HepG2 (cell line): ENCODE data around the gene IFNLR1. TPM values are rescaled to one million over a fixed set of nuclear protein-coding genes. Genes with fewer than 3 reads are reported as not detected.

ENCODE experiments used
- AGO2 ChIP-seq: fragments of 200-400 bp; formaldehyde crosslinking; optimal IDR thresholded peaks from 2 replicates; pipeline ENCODE3; 2017; ENCODE audit warnings: mild to moderate bottlenecking, low read depth, low read length, moderate library complexity
- ARNTL ChIP-seq: sonication (generic); formaldehyde crosslinking; IDR thresholded peaks from 2 replicates; pipeline ENCODE4 v1.4.0; 2020; ENCODE audit warnings: mild to moderate bottlenecking, missing genetic modification reagents
- FOSL1 ChIP-seq: sonication (generic); formaldehyde crosslinking; IDR thresholded peaks from 2 replicates; pipeline ENCODE4 v1.9.0; 2021; ENCODE audit warnings: missing genetic modification reagents, borderline replicate concordance
- FOXC1 ChIP-seq: sonication (generic); formaldehyde crosslinking; IDR thresholded peaks from 2 replicates; pipeline ENCODE4 v1.8.0; 2022; ENCODE audit warnings: mild to moderate bottlenecking, missing genetic modification reagents, borderline replicate concordance
- MIER2 ChIP-seq: IDR thresholded peaks from 2 replicates; pipeline ENCODE4 v1.6.1; 2016; ENCODE audit warnings: missing biosample characterization, missing genetic modification reagents
- SKI ChIP-seq: fragments of 450-650 bp; IDR thresholded peaks from one replicate; pipeline ENCODE4 v1.6.1; 2018; ENCODE audit warnings: mild to moderate bottlenecking; ENCODE audit not compliant: partially characterized antibody
- SNRNP70 ChIP-seq: fragments of 200-400 bp; formaldehyde crosslinking; IDR thresholded peaks from 2 replicates; pipeline ENCODE4 v1.6.1; 2017; ENCODE audit warnings: mild to moderate bottlenecking, low read depth, low read length, moderate library complexity
- TP53 ChIP-seq: sonication (generic); formaldehyde crosslinking; conservative IDR thresholded peaks from 2 replicates; pipeline ENCODE4 v1.4.0; 2020; ENCODE audit warnings: missing genetic modification reagents
- ZBTB42 ChIP-seq: sonication (generic); formaldehyde crosslinking; IDR thresholded peaks from 2 replicates; pipeline ENCODE4 v1.5.0; 2020; ENCODE audit warnings: mild to moderate bottlenecking, missing genetic modification reagents
- ZKSCAN5 ChIP-seq: sonication (generic); formaldehyde crosslinking; IDR thresholded peaks from 2 replicates; pipeline ENCODE4 v1.5.1; 2020; ENCODE audit warnings: mild to moderate bottlenecking, missing genetic modification reagents
- ZMYM4 ChIP-seq: sonication (generic); formaldehyde crosslinking; IDR thresholded peaks from 2 replicates; pipeline ENCODE4 v1.8.1; 2023; ENCODE audit warnings: mild to moderate bottlenecking, missing genetic modification reagents
- ZNF205 ChIP-seq: IDR thresholded peaks from 2 replicates; pipeline ENCODE4 v1.6.1; 2018; ENCODE audit warnings: missing biosample characterization, missing genetic modification reagents
- ZNF296 ChIP-seq: sonication (generic); formaldehyde crosslinking; conservative IDR thresholded peaks from 2 replicates; pipeline ENCODE4 v1.5.0; 2020; ENCODE audit warnings: mild to moderate bottlenecking, missing genetic modification reagents
- ZNF446 ChIP-seq: sonication (generic); formaldehyde crosslinking; IDR thresholded peaks from 2 replicates; pipeline ENCODE4 v1.5.0; 2020; ENCODE audit warnings: mild to moderate bottlenecking, missing genetic modification reagents
- ZNF615 ChIP-seq: sonication (generic); formaldehyde crosslinking; IDR thresholded peaks from 2 replicates; pipeline ENCODE4 v1.5.0; 2020; ENCODE audit warnings: mild to moderate bottlenecking, missing genetic modification reagents, borderline replicate concordance
- ZNF619 ChIP-seq: sonication (generic); formaldehyde crosslinking; IDR thresholded peaks from 2 replicates; pipeline ENCODE4 v1.4.0; 2020; ENCODE audit warnings: mild to moderate bottlenecking, missing genetic modification reagents
- ZNF672 ChIP-seq: sonication (generic); formaldehyde crosslinking; IDR thresholded peaks from 2 replicates; pipeline ENCODE4 v1.8.1; 2022; ENCODE audit warnings: missing genetic modification reagents
- polyA plus RNA-seq, 8 experiments: library from polyadenylated mRNA; depleted of rRNA in 3 of 8; stranded (reverse) in 7 of 8; unstranded in 1 of 8; fragments of >200 nt; fragmentation: Illumina TruSeq in 4 of 8; extraction: Trizol in 4 of 8; gene quantifications; 2 replicates each; pipeline versions ENCODE4 v1.2.1 to v1.2.3, GENCODE V29; 2011 to 2016; ENCODE audit warnings: low read depth in 4 of 8, missing spikeins in 1 of 8, mixed read lengths in 1 of 8; ENCODE audit not compliant: insufficient read depth in 1 of 8
- total RNA-seq, 5 experiments: library from RNA; depleted of rRNA; stranded (reverse); fragments of >200 nt; fragmentation: Illumina TruSeq; extraction: Trizol; gene quantifications; 2 replicates each; pipeline ENCODE4 v1.2.3, GENCODE V29; 2016; ENCODE audit warnings: low read depth in 1 of 5
- TF ChIP-seq, protein P1 (sequence below): IDR thresholded peaks from 2 replicates; pipeline ENCODE4 v1.6.1; 2016
- TF ChIP-seq, protein P2 (sequence below): sonication (generic); formaldehyde crosslinking; IDR thresholded peaks from 2 replicates; pipeline ENCODE4 v1.4.0; 2020; ENCODE audit warnings: missing genetic modification reagents, borderline replicate concordance
- TF ChIP-seq, protein P3 (sequence below): IDR thresholded peaks from 2 replicates; pipeline ENCODE4 v1.6.1; 2016
- TF ChIP-seq, protein P4 (sequence below): sonication (generic); formaldehyde crosslinking; IDR thresholded peaks from 2 replicates; pipeline ENCODE4 v1.5.0; 2020; ENCODE audit warnings: mild to moderate bottlenecking, missing genetic modification reagents, moderate library complexity

The IFNLR1 gene
- total and polyA plus RNA-seq, 2 of the 13 experiments (the other 11 are each of a cell fraction or from before 2014, with no cell fraction given): 3.8 to 8.5 TPM

DNA sequence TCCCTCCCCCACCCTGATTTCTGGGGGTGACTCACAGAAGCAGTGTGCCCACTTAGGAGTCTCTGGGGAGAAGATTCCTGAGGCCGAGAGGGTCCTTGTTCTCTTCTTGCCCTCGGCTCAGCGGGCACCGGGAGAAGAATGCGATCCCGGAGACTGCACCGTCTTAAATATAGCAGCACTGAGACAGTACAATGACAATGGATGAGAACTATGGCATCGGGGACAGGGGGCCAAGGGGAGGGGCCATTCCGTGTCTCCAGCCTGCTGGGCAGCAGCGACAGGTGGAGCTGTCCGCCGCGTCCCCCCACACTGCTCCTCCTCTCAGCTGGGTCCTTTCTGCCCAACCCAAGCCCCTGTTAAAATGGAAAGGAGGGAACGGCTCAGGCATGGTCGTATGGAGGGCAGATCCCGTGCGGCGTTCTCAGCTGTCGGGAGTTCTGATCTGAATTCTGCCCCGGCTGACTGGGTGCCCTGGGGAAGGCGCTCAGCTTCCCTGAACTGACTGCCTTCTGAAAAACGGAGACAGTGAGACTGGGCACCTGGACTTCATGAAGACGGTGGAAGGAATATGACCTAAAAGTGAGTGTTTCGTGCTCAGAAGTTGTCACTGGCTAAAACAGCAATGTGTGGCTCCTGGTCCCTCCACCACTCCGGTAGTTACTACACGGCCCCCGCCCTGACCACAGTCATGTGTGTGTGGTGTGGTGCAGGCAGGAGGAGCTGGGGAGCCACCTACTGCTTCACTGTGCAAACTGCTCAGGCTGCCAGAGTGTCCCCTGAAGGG lies 74.9 kb downstream of the IFNLR1 start, which contains the start of gene MYOM3 (continued):
- TF ChIP-seq, protein P1, sequence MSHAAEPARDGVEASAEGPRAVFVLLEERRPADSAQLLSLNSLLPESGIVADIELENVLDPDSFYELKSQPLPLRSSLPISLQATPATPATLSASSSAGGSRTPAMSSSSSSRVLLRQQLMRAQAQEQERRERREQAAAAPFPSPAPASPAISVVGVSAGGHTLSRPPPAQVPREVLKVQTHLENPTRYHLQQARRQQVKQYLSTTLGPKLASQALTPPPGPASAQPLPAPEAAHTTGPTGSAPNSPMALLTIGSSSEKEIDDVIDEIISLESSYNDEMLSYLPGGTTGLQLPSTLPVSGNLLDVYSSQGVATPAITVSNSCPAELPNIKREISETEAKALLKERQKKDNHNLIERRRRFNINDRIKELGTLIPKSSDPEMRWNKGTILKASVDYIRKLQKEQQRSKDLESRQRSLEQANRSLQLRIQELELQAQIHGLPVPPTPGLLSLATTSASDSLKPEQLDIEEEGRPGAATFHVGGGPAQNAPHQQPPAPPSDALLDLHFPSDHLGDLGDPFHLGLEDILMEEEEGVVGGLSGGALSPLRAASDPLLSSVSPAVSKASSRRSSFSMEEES (CRISPR knock-in tag): 0 out of 2 replicates have a peak, but pooled peaks have one; percentile 30
- TF ChIP-seq ARNTL (CRISPR knock-in tag) (peak; percentile 47; the same call in 1 of the 2 replicates), AGO2 (no peak), FOXC1 (peak; percentile 72; the same call in 1 of the 2 replicates), SNRNP70 (no peak), FOSL1 (no peak), ZNF296 (CRISPR knock-in tag) (no peak), SKI (no peak), TP53 (no peak), ZBTB42 (CRISPR knock-in tag) (no peak), ZNF205 (CRISPR knock-in tag) (peak; percentile 32; the same call in 1 of the 2 replicates), ZKSCAN5 (CRISPR knock-in tag) (no peak), ZNF672 (CRISPR knock-in tag) (no peak), ZNF619 (CRISPR knock-in tag) (no peak), ZNF446 (CRISPR knock-in tag) (no peak), ZNF615 (CRISPR knock-in tag) (no peak), MIER2 (CRISPR knock-in tag) (0 out of 2 replicates have a peak, but pooled peaks have one; percentile 11), ZMYM4 (CRISPR knock-in tag) (0 out of 2 replicates have a peak, but pooled peaks have one; percentile 25)
- TF ChIP-seq, protein P2, sequence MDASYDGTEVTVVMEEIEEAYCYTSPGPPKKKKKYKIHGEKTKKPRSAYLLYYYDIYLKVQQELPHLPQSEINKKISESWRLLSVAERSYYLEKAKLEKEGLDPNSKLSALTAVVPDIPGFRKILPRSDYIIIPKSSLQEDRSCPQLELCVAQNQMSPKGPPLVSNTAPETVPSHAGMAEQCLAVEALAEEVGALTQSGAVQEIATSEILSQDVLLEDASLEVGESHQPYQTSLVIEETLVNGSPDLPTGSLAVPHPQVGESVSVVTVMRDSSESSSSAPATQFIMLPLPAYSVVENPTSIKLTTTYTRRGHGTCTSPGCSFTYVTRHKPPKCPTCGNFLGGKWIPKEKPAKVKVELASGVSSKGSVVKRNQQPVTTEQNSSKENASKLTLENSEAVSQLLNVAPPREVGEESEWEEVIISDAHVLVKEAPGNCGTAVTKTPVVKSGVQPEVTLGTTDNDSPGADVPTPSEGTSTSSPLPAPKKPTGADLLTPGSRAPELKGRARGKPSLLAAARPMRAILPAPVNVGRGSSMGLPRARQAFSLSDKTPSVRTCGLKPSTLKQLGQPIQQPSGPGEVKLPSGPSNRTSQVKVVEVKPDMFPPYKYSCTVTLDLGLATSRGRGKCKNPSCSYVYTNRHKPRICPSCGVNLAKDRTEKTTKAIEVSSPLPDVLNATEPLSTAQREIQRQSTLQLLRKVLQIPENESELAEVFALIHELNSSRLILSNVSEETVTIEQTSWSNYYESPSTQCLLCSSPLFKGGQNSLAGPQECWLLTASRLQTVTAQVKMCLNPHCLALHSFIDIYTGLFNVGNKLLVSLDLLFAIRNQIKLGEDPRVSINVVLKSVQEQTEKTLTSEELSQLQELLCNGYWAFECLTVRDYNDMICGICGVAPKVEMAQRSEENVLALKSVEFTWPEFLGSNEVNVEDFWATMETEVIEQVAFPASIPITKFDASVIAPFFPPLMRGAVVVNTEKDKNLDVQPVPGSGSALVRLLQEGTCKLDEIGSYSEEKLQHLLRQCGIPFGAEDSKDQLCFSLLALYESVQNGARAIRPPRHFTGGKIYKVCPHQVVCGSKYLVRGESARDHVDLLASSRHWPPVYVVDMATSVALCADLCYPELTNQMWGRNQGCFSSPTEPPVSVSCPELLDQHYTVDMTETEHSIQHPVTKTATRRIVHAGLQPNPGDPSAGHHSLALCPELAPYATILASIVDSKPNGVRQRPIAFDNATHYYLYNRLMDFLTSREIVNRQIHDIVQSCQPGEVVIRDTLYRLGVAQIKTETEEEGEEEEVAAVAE (CRISPR knock-in tag): 0 out of 2 replicates have a peak, but pooled peaks have one; percentile 40
- TF ChIP-seq, protein P3, sequence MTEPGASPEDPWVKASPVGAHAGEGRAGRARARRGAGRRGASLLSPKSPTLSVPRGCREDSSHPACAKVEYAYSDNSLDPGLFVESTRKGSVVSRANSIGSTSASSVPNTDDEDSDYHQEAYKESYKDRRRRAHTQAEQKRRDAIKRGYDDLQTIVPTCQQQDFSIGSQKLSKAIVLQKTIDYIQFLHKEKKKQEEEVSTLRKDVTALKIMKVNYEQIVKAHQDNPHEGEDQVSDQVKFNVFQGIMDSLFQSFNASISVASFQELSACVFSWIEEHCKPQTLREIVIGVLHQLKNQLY (CRISPR knock-in tag): 0 out of 2 replicates have a peak, but pooled peaks have one; percentile 16
- TF ChIP-seq, protein P4, sequence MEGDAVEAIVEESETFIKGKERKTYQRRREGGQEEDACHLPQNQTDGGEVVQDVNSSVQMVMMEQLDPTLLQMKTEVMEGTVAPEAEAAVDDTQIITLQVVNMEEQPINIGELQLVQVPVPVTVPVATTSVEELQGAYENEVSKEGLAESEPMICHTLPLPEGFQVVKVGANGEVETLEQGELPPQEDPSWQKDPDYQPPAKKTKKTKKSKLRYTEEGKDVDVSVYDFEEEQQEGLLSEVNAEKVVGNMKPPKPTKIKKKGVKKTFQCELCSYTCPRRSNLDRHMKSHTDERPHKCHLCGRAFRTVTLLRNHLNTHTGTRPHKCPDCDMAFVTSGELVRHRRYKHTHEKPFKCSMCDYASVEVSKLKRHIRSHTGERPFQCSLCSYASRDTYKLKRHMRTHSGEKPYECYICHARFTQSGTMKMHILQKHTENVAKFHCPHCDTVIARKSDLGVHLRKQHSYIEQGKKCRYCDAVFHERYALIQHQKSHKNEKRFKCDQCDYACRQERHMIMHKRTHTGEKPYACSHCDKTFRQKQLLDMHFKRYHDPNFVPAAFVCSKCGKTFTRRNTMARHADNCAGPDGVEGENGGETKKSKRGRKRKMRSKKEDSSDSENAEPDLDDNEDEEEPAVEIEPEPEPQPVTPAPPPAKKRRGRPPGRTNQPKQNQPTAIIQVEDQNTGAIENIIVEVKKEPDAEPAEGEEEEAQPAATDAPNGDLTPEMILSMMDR (CRISPR knock-in tag): peak; percentile 92
